ENCODE results near the gene PXDN. TPM values are rescaled to one million over a fixed set of nuclear protein-coding genes. Genes with fewer than 3 reads are reported as not detected.

Gene PXDN
- total RNA-seq, 4 donors from 2014 or later: 0.72 to 10.9 (median 5.9) TPM

GRCh38 chr2:1698188-1698945 is 45.9 kb downstream of the PXDN start:
- H3K36me3 ChIP-seq: no peaks in the 10 kb centered on the region
- no peak for TF ChIP-seq POLR2A (IDR thresholded peaks at IDR 0.05)
- no peak for TF ChIP-seq CTCF (IDR thresholded peaks at IDR 0.05)
- H3K4me1 ChIP-seq: peaks cover 0 to 6% (median 0%) of the 10 kb centered on the region in 3 donors
- no peak for DNase-seq
- H3K27ac ChIP-seq: no peak overlapping the region
- no peak overlapping the region for H3K4me3 ChIP-seq
- WGBS, 2 donors: 59 to 63% methylated on average over 10 of the region's 10 CpGs
- intact Hi-C loops (cut with DNase I): no loop called here
- H3K27me3 ChIP-seq: no peaks in the 10 kb centered on the region
- H3K9me3 ChIP-seq: peaks cover 0 to 3% (median 0%) of the 10 kb centered on the region in 3 donors

- intact Hi-C loops (cut with DNase I): no loop called here
- no peak for DNase-seq
- H3K4me3 ChIP-seq: no peak overlapping the region
- peaks cover 0 to 6% (median 0%) of the 10 kb centered on the region in 3 donors for H3K4me1 ChIP-seq
- TF ChIP-seq POLR2A (IDR thresholded peaks at IDR 0.05): no peak
- H3K36me3 ChIP-seq: peaks cover 0 to 2% (median 0%) of the 10 kb centered on the region in 3 donors
- H3K27me3 ChIP-seq: no peaks in the 10 kb centered on the region
- peaks cover 0 to 3% (median 0%) of the 10 kb centered on the region in 3 donors for H3K9me3 ChIP-seq
- 81 to 86% methylated on average over 4 of the region's 9 CpGs for WGBS, 2 donors
- no peak overlapping the region for H3K27ac ChIP-seq
These were observed 46.7 kb downstream of the PXDN start for GRCh38 chr2:1697601-1698000.

- H3K36me3 ChIP-seq: peaks cover 0 to 9% (median 0%) of the 10 kb centered on the region in 3 donors
- TF ChIP-seq CTCF (IDR thresholded peaks at IDR 0.05) (no peak), POLR2A (IDR thresholded peaks at IDR 0.05) (no peak)
- 86 to 100% methylated on average over 3 of the region's 3 CpGs for WGBS, 2 donors
- no peak overlapping the region for H3K27ac ChIP-seq
- H3K4me1 ChIP-seq: peaks cover 0 to 6% (median 0%) of the 10 kb centered on the region in 3 donors
- intact Hi-C loops (cut with DNase I): no loop called here
- no peak for DNase-seq
- no peak overlapping the region for H3K4me3 ChIP-seq
- H3K27me3 ChIP-seq: no peaks in the 10 kb centered on the region
- H3K9me3 ChIP-seq: peaks cover 0 to 3% (median 0%) of the 10 kb centered on the region in 3 donors
These were observed 47.8 kb downstream of the PXDN start for GRCh38 chr2:1696472-1696871.

GRCh38 chr2:1694371-1695271 is 49.7 kb downstream of the PXDN start:
- intact Hi-C loops (cut with DNase I): no loop called here
- Histone ChIP-seq H3K36me3 (peaks cover 0 to 9% (median 0%) of the 10 kb centered on the region in 3 donors), H3K27me3 (no peaks in the 10 kb centered on the region), H3K9me3 (peaks cover 0 to 3% (median 0%) of the 10 kb centered on the region in 3 donors), H3K4me3 (no peak overlapping the region), H3K27ac (no peak overlapping the region), H3K4me1 (peaks cover 0 to 6% (median 0%) of the 10 kb centered on the region in 3 donors)
- DNase-seq: no peak
- 84 to 85% methylated on average over 19 to 22 of the region's 25 CpGs for WGBS, 2 donors
- TF ChIP-seq CTCF (IDR thresholded peaks at IDR 0.05) (no peak), POLR2A (IDR thresholded peaks at IDR 0.05) (no peak)

GRCh38 chr2:1693723-1694122 is 50.6 kb downstream of the PXDN start:
- H3K27me3 ChIP-seq: no peaks in the 10 kb centered on the region
- no peak for DNase-seq

More at GRCh38 chr2:1693723-1694122, 50.6 kb downstream of the PXDN start:
- intact Hi-C loops (cut with DNase I): no loop called here
- Histone ChIP-seq H3K4me3 (no peak overlapping the region), H3K27ac (no peak overlapping the region), H3K4me1 (peaks cover 0 to 6% (median 0%) of the 10 kb centered on the region in 3 donors), H3K36me3 (peaks cover 0 to 9% (median 0%) of the 10 kb centered on the region in 3 donors), H3K9me3 (peaks cover 0 to 3% (median 0%) of the 10 kb centered on the region in 3 donors)
- WGBS, 2 donors: 83% methylated on average over 9 of the region's 9 CpGs
- no peak for TF ChIP-seq POLR2A (IDR thresholded peaks at IDR 0.05)
- no peak for TF ChIP-seq CTCF (IDR thresholded peaks at IDR 0.05)

All from esophagus squamous epithelium (tissue), 5 donors.